CD14-positive monocyte (primary cell): Measurements from ENCODE around the gene CCBE1. TPM values are rescaled to one million over a fixed set of nuclear protein-coding genes. Genes with fewer than 3 reads are reported as not detected.

Experiments used
- DNase-seq, 3 donors: peaks; one replicate each; pipeline ENCODE4 v3.0.0-alpha.2; 2011 to 2022
- H2AFZ ChIP-seq: 2 replicates; pipeline ENCODE4 v1.6.0; 2012; ENCODE audit warnings: mild to moderate bottlenecking, low read depth, low read length, inconsistent platforms; ENCODE audit not compliant: insufficient read depth, poor library complexity, severe bottlenecking
- H3K27ac ChIP-seq, 2 donors: 1 replicate in 1 of 2; 2 replicates in 1 of 2; pipeline ENCODE4 v1.5.1; 2012 to 2013; ENCODE audit warnings: low read length in 2 of 2, control low read depth in 1 of 2, inconsistent platforms in 1 of 2, low read depth in 1 of 2, mild to moderate bottlenecking in 1 of 2
- H3K27me3 ChIP-seq, 2 donors: one replicate each; pipeline versions ENCODE4 v1.6.0 to v1.6.1; 2011 to 2013; ENCODE audit warnings: low read length in 2 of 2; ENCODE audit not compliant: control insufficient read depth in 2 of 2, insufficient read depth in 2 of 2
- H3K36me3 ChIP-seq, 2 donors: replicated peaks in 1 of 2; 1 replicate in 1 of 2; 2 replicates in 1 of 2; pipeline versions ENCODE4 v1.5.1 to v1.6.1; 2012 to 2013; ENCODE audit warnings: low read length in 2 of 2, control low read depth in 1 of 2, inconsistent platforms in 1 of 2, mild to moderate bottlenecking in 1 of 2; ENCODE audit not compliant: insufficient read depth in 2 of 2, control insufficient read depth in 1 of 2
- H3K4me1 ChIP-seq, 2 donors: 1 replicate in 1 of 2; 2 replicates in 1 of 2; pipeline versions ENCODE4 v1.5.1 to v1.6.1; 2012 to 2013; ENCODE audit warnings: low read length in 2 of 2, control low read depth in 1 of 2, inconsistent platforms in 1 of 2, mild to moderate bottlenecking in 1 of 2, moderate library complexity in 1 of 2; ENCODE audit not compliant: insufficient read depth in 2 of 2, control insufficient read depth in 1 of 2
- H3K4me2 ChIP-seq: replicated peaks from 2 replicates; pipeline ENCODE3; 2012; ENCODE audit warnings: low read length, moderate library complexity, mild to moderate bottlenecking; ENCODE audit not compliant: poor library complexity, severe bottlenecking; ENCODE audit errors: extremely low read depth
- H3K4me3 ChIP-seq, 3 experiments: fragments of 200-600 bp in 1 of 3; sonication (generic) in 1 of 3; replicated peaks in 1 of 3; 1 replicate in 2 of 3; 2 replicates in 1 of 3; pipeline ENCODE4 v1.5.1; 2011 to 2013; ENCODE audit warnings: low read length in 3 of 3, mild to moderate bottlenecking in 3 of 3, control low read depth in 2 of 3, low read depth in 2 of 3, inconsistent platforms in 1 of 3, moderate library complexity in 1 of 3
- H3K79me2 ChIP-seq: 2 replicates; pipeline ENCODE4 v1.6.0; 2012; ENCODE audit warnings: mild to moderate bottlenecking, control low read depth, inconsistent platforms, low read length, moderate library complexity; ENCODE audit not compliant: insufficient read depth
- H3K9ac ChIP-seq: 2 replicates; pipeline ENCODE4 v1.6.0; 2017; ENCODE audit warnings: low read length, mild to moderate bottlenecking; ENCODE audit not compliant: insufficient read depth, poor library complexity, severe bottlenecking
- H3K9me3 ChIP-seq, 2 donors: replicated peaks in 1 of 2; 1 replicate in 1 of 2; 2 replicates in 1 of 2; pipeline versions ENCODE4 v1.5.1 to v1.6.1; 2012 to 2013; ENCODE audit warnings: low read length in 2 of 2, control low read depth in 1 of 2; ENCODE audit not compliant: control insufficient read depth in 1 of 2, insufficient read depth in 1 of 2
- H4K20me1 ChIP-seq: 2 replicates; pipeline ENCODE4 v1.6.0; 2012; ENCODE audit warnings: mild to moderate bottlenecking, low read length, control low read depth, moderate library complexity; ENCODE audit not compliant: insufficient read depth
- H3K27ac Mint-ChIP-seq, 7 donors: one replicate each; pipeline ENCODE4 v1.8.0; 2020; ENCODE audit warnings: mild to moderate bottlenecking in 7 of 7, mixed read lengths in 7 of 7, moderate library complexity in 6 of 7, inconsistent platforms in 2 of 7
- H3K27me3 Mint-ChIP-seq, 3 donors: one replicate each; pipeline ENCODE4 v1.8.0; 2021 to 2022; ENCODE audit warnings: low read depth in 3 of 3, mild to moderate bottlenecking in 3 of 3, mixed read lengths in 3 of 3, moderate library complexity in 3 of 3, inconsistent platforms in 1 of 3
- H3K36me3 Mint-ChIP-seq, 2 donors: one replicate each; pipeline ENCODE4 v1.8.0; 2020; ENCODE audit warnings: mixed read lengths in 2 of 2, inconsistent platforms in 1 of 2, mild to moderate bottlenecking in 1 of 2
- H3K4me1 Mint-ChIP-seq: one replicate; pipeline ENCODE4 v1.8.0; 2020; ENCODE audit warnings: mild to moderate bottlenecking, mixed read lengths
- H3K4me3 Mint-ChIP-seq, 2 donors: one replicate each; pipeline ENCODE4 v1.8.0; 2020; ENCODE audit warnings: mild to moderate bottlenecking in 2 of 2, mixed read lengths in 2 of 2, moderate library complexity in 1 of 2
- H3K9me3 Mint-ChIP-seq, 7 donors: one replicate each; pipeline ENCODE4 v1.8.0; 2020 to 2022; ENCODE audit warnings: mixed read lengths in 7 of 7, mild to moderate bottlenecking in 6 of 7, moderate library complexity in 6 of 7, inconsistent platforms in 2 of 7
- CTCF ChIP-seq: fragments of 200-600 bp; IDR thresholded peaks from one replicate; pipeline ENCODE4 v1.8.0; 2022; ENCODE audit warnings: antibody characterized with exemption, mild to moderate bottlenecking
- WGBS: methylation state at CpG from one replicate; pipeline ENCODE4 v1.1.5; 2013; ENCODE audit warnings: missing lambda C conversion rate; ENCODE audit not compliant: insufficient coverage; 5-methylcytosine and 5-hydroxymethylcytosine counted together
- intact Hi-C, 2 donors: fragments of 100-400 bp; cut with micrococcal nuclease; formaldehyde crosslinking; loops; one replicate each; pipeline versions ENCODE4 v1.15.0 to v1.15.1; 2023
- polyA plus RNA-seq, 3 donors: library from polyadenylated mRNA; depleted of rRNA in 1 of 3; unstranded in 2 of 3; stranded (reverse) in 1 of 3; fragments of 300-500 nt in 2 of 3; fragments of >200 nt in 1 of 3; fragmentation: Illumina TruSeq in 2 of 3; gene quantifications; 1 replicate in 2 of 3; 2 replicates in 1 of 3; pipeline ENCODE4 v1.2.3, GENCODE V29; 2012 to 2021

Gene CCBE1
- polyA plus RNA-seq, 3 donors = not detected

- no peak overlapping the region for H2AFZ ChIP-seq
- peak overlapping the region; percentile 50 for H3K4me2 ChIP-seq
- Mint-ChIP-seq H3K36me3 (no peaks in the 10 kb centered on the region), H3K4me3 (peak overlapping the region in 1 of 2 donors; percentile 81), H3K9me3 (peaks cover 0 to 10% (median 2%) of the 10 kb centered on the region in 7 donors), H3K27me3 (peaks cover 55 to 67% (median 62%) of the 10 kb centered on the region in 3 donors), H3K4me1 (peaks cover 13% of the 10 kb centered on the region), H3K27ac (no peak overlapping the region)
- no peak overlapping the region for H3K4me3 ChIP-seq
- no peaks in the 10 kb centered on the region for H4K20me1 ChIP-seq
- TF ChIP-seq CTCF = no peak
- no peaks in the 10 kb centered on the region for H3K79me2 ChIP-seq
- no peak for DNase-seq
- H3K4me1 ChIP-seq = peaks cover 0 to 8% of the 10 kb centered on the region in 2 donors
- no peak overlapping the region for H3K27ac ChIP-seq
- peaks cover 0 to 3% of the 10 kb centered on the region in 2 donors for H3K9me3 ChIP-seq
- H3K36me3 ChIP-seq = no peaks in the 10 kb centered on the region
- H3K27me3 ChIP-seq = peaks cover 37 to 66% of the 10 kb centered on the region in 2 donors
- intact Hi-C loops = loop anchor here in 1 of 2 donors (5.0 kb wide), 1 partner anchor 851 kb away; no protein-coding TSS in a partner anchor
- H3K9ac ChIP-seq = no peak overlapping the region
- WGBS = 2% methylated on average over 78 of the region's 79 CpGs
Observed at GRCh38 chr18:59696311-59697235, 650 bp downstream of the CCBE1 start.

- Histone ChIP-seq H3K36me3 (no peaks in the 10 kb centered on the region), H3K4me1 (peaks cover 0 to 8% of the 10 kb centered on the region in 2 donors), H4K20me1 (no peaks in the 10 kb centered on the region), H3K79me2 (no peaks in the 10 kb centered on the region), H3K9me3 (peaks cover 0 to 3% of the 10 kb centered on the region in 2 donors), H3K27ac (no peak overlapping the region), H2AFZ (no peak overlapping the region), H3K4me3 (no peak overlapping the region), H3K4me2 (no peak overlapping the region), H3K9ac (no peak overlapping the region), H3K27me3 (peaks cover 37 to 66% of the 10 kb centered on the region in 2 donors)
- Mint-ChIP-seq H3K36me3 (no peaks in the 10 kb centered on the region), H3K27me3 (peaks cover 58 to 70% (median 60%) of the 10 kb centered on the region in 3 donors), H3K4me3 (peak overlapping the region in 1 of 2 donors; percentile 81), H3K9me3 (peaks cover 0 to 10% (median 2%) of the 10 kb centered on the region in 7 donors), H3K4me1 (peaks cover 13% of the 10 kb centered on the region), H3K27ac (no peak overlapping the region)
- DNase-seq = no peak
- intact Hi-C loops = loop anchor here in 1 of 2 donors (5.0 kb wide), 1 partner anchor 852 kb away; no protein-coding TSS in a partner anchor
- TF ChIP-seq CTCF = no peak
- WGBS = 79% methylated on average over 7 of the region's 8 CpGs
Observed at GRCh38 chr18:59695551-59695950, 1.7 kb downstream of the CCBE1 start.
